Right kidney (tissue), 9 donors: ENCODE measurements around the gene ZNF384.
"Not testable (repeated sequence)": the region's sequence is repeated elsewhere in the genome, so short reads cannot be mapped to it uniquely, and the experiment has no call there.

Experiments used
- DNase-seq: peaks from one replicate; pipeline ENCODE4 v3.0.0-alpha.2; 2016
- long read RNA-seq, 8 donors: transcript quantifications; one replicate each; lab custom pipeline, GENCODE V29; 2026

Gene ZNF384
- long read RNA-seq, donor 1, partial matches to known transcripts, result 5 of 15 reads
- long read RNA-seq, donor 1, other reads (novel, unspliced or antisense), result 0 of 15 reads
- long read RNA-seq, donor 2, partial matches to known transcripts, result 923 of 951 reads
- long read RNA-seq, donor 2, other reads (novel, unspliced or antisense), result 27 of 951 reads
- long read RNA-seq, donor 3, partial matches to known transcripts, result 5 of 8 reads
- long read RNA-seq, donor 3, other reads (novel, unspliced or antisense), result 0 of 8 reads
- long read RNA-seq, donor 4, transcript ZNF384-213 (2 exons, 797 nt), result major isoform, 5 of 1,217 reads
- long read RNA-seq, donor 4, partial matches to known transcripts, result 1,156 of 1,217 reads
- long read RNA-seq, donor 4, other reads (novel, unspliced or antisense), result 52 of 1,217 reads
- long read RNA-seq, donor 5, partial matches to known transcripts, result 348 of 356 reads
- long read RNA-seq, donor 5, other reads (novel, unspliced or antisense), result 0 of 356 reads
- long read RNA-seq, donor 6, partial matches to known transcripts, result 11 of 13 reads
- long read RNA-seq, donor 6, other reads (novel, unspliced or antisense), result 0 of 13 reads
- long read RNA-seq, donor 7, partial matches to known transcripts, result 2,384 of 2,473 reads
- long read RNA-seq, donor 7, other reads (novel, unspliced or antisense), result 79 of 2,473 reads
- long read RNA-seq, donor 8, partial matches to known transcripts, result 1,079 of 1,126 reads
- long read RNA-seq, donor 8, other reads (novel, unspliced or antisense), result 36 of 1,126 reads

- peak; percentile 94 for DNase-seq
Observed at GRCh38 chr12:6688999-6689882, at the start of gene ZNF384. ZNF384 (minus strand) TSS chr12:6689375; CDS start chr12:6679520, 9,855 bp downstream.

- DNase-seq, result no peak
Observed at GRCh38 chr12:6736754-6737153, 47.6 kb upstream of the ZNF384 start.

GRCh38 chr12:6735448-6736191 lies 46.4 kb upstream of the ZNF384 start:
- DNase-seq, result no peak

GRCh38 chr12:6734506-6735387 lies 45.6 kb upstream of the ZNF384 start:
- DNase-seq, result no peak

- DNase-seq, result no peak
Observed at GRCh38 chr12:6730169-6730568, 41.0 kb upstream of the ZNF384 start.

GRCh38 chr12:6729186-6729585 lies 40.0 kb upstream of the ZNF384 start:
- no peak for DNase-seq

- DNase-seq, result no peak
Observed at GRCh38 chr12:6725350-6725749, 36.2 kb upstream of the ZNF384 start.

- no peak for DNase-seq
Observed at GRCh38 chr12:6724409-6724797, 35.2 kb upstream of the ZNF384 start.

- DNase-seq, result peak; percentile 95
Observed at GRCh38 chr12:6723607-6724408, 34.6 kb upstream of the ZNF384 start, which contains the start of gene COPS7A. COPS7A (plus strand) TSS chr12:6724046; CDS start chr12:6724657, 611 bp downstream.

- DNase-seq, result no peak
Observed at GRCh38 chr12:6722863-6723262, 33.7 kb upstream of the ZNF384 start.

- no peak for DNase-seq
Observed at GRCh38 chr12:6716874-6717437, 27.8 kb upstream of the ZNF384 start.

GRCh38 chr12:6716031-6716873 lies 27.1 kb upstream of the ZNF384 start:
- not testable (repeated sequence) for DNase-seq

- no peak for DNase-seq
Observed at GRCh38 chr12:6708960-6709394, 19.8 kb upstream of the ZNF384 start.

GRCh38 chr12:6708351-6708750 lies 19.2 kb upstream of the ZNF384 start:
- DNase-seq, result not testable (repeated sequence)

GRCh38 chr12:6703631-6704030 lies 14.5 kb upstream of the ZNF384 start:
- DNase-seq, result no peak

GRCh38 chr12:6701078-6701768 lies 12.0 kb upstream of the ZNF384 start:
- no peak for DNase-seq

GRCh38 chr12:6700646-6701051 lies 11.5 kb upstream of the ZNF384 start, which contains the start of gene PIANP:
PIANP (minus strand) TSS chr12:6700815; CDS start chr12:6698061, 2,754 bp downstream.
- peak; percentile 75 for DNase-seq
